ENCODE results near the gene CX3CL1.

- TF ChIP-seq CTCF (conservative IDR thresholded peaks at IDR 0.05; ENCODE audit: low read depth, low read length) (no peak), FOS (IDR thresholded peaks at IDR 0.05; ENCODE audit: low read depth, low read length) (no peak)
Observed at GRCh38 chr16:57388359-57389086, 16.2 kb downstream of the CX3CL1 start.
